Measurements from ENCODE around the gene SMIM41.

GRCh38 chr12:52091061-52091460 is 11.6 kb downstream of the SMIM41 start:
- TF ChIP-seq CTCF (IDR thresholded peaks at IDR 0.05; ENCODE audit: low read length), result no peak
- no peak for TF ChIP-seq EZH2phosphoT487 (IDR thresholded peaks at IDR 0.05; ENCODE audit: low read length)
- no peak for TF ChIP-seq EZH2 (optimal IDR thresholded peaks at IDR 0.05; ENCODE audit: low read depth, low read length)
